Esophagus muscularis mucosa (tissue), 4 donors: Measurements from ENCODE around the gene CCDC141.

Source experiments
- EP300 ChIP-seq: sonication (generic); formaldehyde crosslinking; IDR thresholded peaks from one replicate; pipeline ENCODE4 v1.6.1; 2017; ENCODE audit warnings: antibody characterized with exemption
- POLR2A ChIP-seq: fragments of 450-650 bp; IDR thresholded peaks from one replicate; pipeline ENCODE4 v1.6.1; 2017; ENCODE audit warnings: antibody characterized with exemption, moderate library complexity, mild to moderate bottlenecking, low read depth
- POLR2AphosphoS5 ChIP-seq, 2 donors: sonication (generic); formaldehyde crosslinking; IDR thresholded peaks; one replicate each; pipeline ENCODE4 v1.6.1; 2017; ENCODE audit warnings: antibody characterized with exemption in 2 of 2
- TF ChIP-seq, protein P1 (sequence below), 3 experiments: fragments of 200-600 bp in 2 of 3; fragments of 450-650 bp in 1 of 3; sonication (generic) in 2 of 3; IDR thresholded peaks; one replicate each; pipeline ENCODE4 v1.5.1; 2017 to 2019; ENCODE audit warnings: antibody characterized with exemption in 3 of 3, mild to moderate bottlenecking in 2 of 3, moderate library complexity in 1 of 3

- TF ChIP-seq, protein P1, sequence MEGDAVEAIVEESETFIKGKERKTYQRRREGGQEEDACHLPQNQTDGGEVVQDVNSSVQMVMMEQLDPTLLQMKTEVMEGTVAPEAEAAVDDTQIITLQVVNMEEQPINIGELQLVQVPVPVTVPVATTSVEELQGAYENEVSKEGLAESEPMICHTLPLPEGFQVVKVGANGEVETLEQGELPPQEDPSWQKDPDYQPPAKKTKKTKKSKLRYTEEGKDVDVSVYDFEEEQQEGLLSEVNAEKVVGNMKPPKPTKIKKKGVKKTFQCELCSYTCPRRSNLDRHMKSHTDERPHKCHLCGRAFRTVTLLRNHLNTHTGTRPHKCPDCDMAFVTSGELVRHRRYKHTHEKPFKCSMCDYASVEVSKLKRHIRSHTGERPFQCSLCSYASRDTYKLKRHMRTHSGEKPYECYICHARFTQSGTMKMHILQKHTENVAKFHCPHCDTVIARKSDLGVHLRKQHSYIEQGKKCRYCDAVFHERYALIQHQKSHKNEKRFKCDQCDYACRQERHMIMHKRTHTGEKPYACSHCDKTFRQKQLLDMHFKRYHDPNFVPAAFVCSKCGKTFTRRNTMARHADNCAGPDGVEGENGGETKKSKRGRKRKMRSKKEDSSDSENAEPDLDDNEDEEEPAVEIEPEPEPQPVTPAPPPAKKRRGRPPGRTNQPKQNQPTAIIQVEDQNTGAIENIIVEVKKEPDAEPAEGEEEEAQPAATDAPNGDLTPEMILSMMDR (IDR thresholded peaks at IDR 0.05): no peak
- TF ChIP-seq EP300: no peak
- no peak for TF ChIP-seq POLR2A
- TF ChIP-seq POLR2AphosphoS5 (IDR thresholded peaks at IDR 0.05): no peak
Measured at GRCh38 chr2:179044500-179044899, 5.4 kb downstream of the CCDC141 start.
